GM12878 (cell line): ENCODE results near the gene NTM. TPM values are rescaled to one million over a fixed set of nuclear protein-coding genes. Genes with fewer than 3 reads are reported as not detected.

Experiments
- ATAC-seq: fragments of 200-7000 bp; cut with Tn5 transposase; 3 replicates; pipeline ENCODE4 v1.9.1; 2020; ENCODE audit warnings: mild to moderate bottlenecking, moderate library complexity
- BruUV-seq: library from RNA; stranded (reverse); fragments of 400-500 nt; replicated peaks from 2 replicates; lab custom pipeline; 2021; lab: Mats Ljungman, UMichigan
- CTCF ChIA-PET: fragments of 300-600 bp; sonication (Branson Sonifier 250); formaldehyde crosslinking; extraction: SDS; loops from one replicate; lab custom pipeline; 2021; ENCODE audit warnings: inconsistent platforms; lab: Yijun Ruan, JAX
- POLR2A ChIA-PET: fragments of 350-600 bp; formaldehyde crosslinking; extraction: SDS; loops from one replicate; lab custom pipeline; 2021; ENCODE audit warnings: inconsistent platforms; lab: Charles Lee
- RAD21 ChIA-PET: fragments of 300-600 bp; sonication (Branson Sonifier 250); formaldehyde crosslinking; loops from one replicate; lab custom pipeline; 2023; ENCODE audit warnings: antibody characterized with exemption; ENCODE audit not compliant: unreplicated experiment; lab: Charles Lee
- SMC1A ChIA-PET: fragments of 300-600 bp; sonication (Branson Sonifier 250); formaldehyde crosslinking; loops from one replicate; lab custom pipeline; 2023; ENCODE audit not compliant: unreplicated experiment, uncharacterized antibody; lab: Charles Lee
- DNase-seq: peaks from one replicate; pipeline ENCODE4 v3.0.0-alpha.2; 2011; ENCODE audit warnings: low read depth, low spot score
- FAIRE-seq: peaks from 3 replicates; lab custom pipeline; 2011; peaks lifted over from hg19 to GRCh38; lab: Jason Lieb, UNC
- H2AFZ ChIP-seq: 2 replicates; pipeline ENCODE4 v1.6.0; 2011; ENCODE audit warnings: low read depth, low read length, control low read depth; ENCODE audit not compliant: control insufficient read depth
- H3K27ac ChIP-seq: 2 replicates; pipeline ENCODE4 v1.5.1; 2011; ENCODE audit warnings: control low read depth; ENCODE audit not compliant: control insufficient read depth, insufficient read depth
- H3K27me3 ChIP-seq, 2 experiments: replicated peaks in 1 of 2; 2 replicates each; pipeline versions ENCODE4 v1.6.0 to v1.6.1; 2011; ENCODE audit warnings: low read length in 1 of 2; ENCODE audit not compliant: control insufficient read depth in 2 of 2, insufficient read depth in 2 of 2
- H3K36me3 ChIP-seq, 2 experiments: 2 replicates each; pipeline ENCODE4 v1.5.1; 2011; ENCODE audit warnings: low read length in 1 of 2; ENCODE audit not compliant: control insufficient read depth in 2 of 2, insufficient read depth in 2 of 2
- H3K4me1 ChIP-seq: 2 replicates; pipeline ENCODE4 v1.6.1; 2011; ENCODE audit warnings: mild to moderate bottlenecking, low read length, moderate library complexity, mixed read lengths; ENCODE audit not compliant: control insufficient read depth, insufficient read depth
- H3K4me2 ChIP-seq: 2 replicates; pipeline ENCODE4 v1.6.0; 2011; ENCODE audit warnings: control low read depth; ENCODE audit not compliant: control insufficient read depth, insufficient read depth
- H3K4me3 ChIP-seq: fragments of 200-600 bp; sonication (generic); 2 replicates; pipeline ENCODE4 v1.5.1; 2016
- H3K79me2 ChIP-seq: 2 replicates; pipeline ENCODE4 v1.6.0; 2011; ENCODE audit warnings: low read length; ENCODE audit not compliant: control insufficient read depth, insufficient read depth
- H3K9ac ChIP-seq: 2 replicates; pipeline ENCODE4 v1.8.0; 2011; ENCODE audit warnings: low read length, control low read depth, mixed read lengths; ENCODE audit not compliant: control insufficient read depth, insufficient read depth
- H3K9me3 ChIP-seq: replicated peaks from 3 replicates; pipeline ENCODE4 v1.5.1; 2011; ENCODE audit warnings: mild to moderate bottlenecking, low read length; ENCODE audit not compliant: control insufficient read depth, insufficient read depth
- H4K20me1 ChIP-seq: 2 replicates; pipeline ENCODE4 v1.6.0; 2011; ENCODE audit not compliant: control insufficient read depth, insufficient read depth
- CHD1 ChIP-seq: IDR thresholded peaks from 2 replicates; pipeline ENCODE4 v1.6.1; 2012; ENCODE audit warnings: low read depth, low read length, improper control_type of control experiment
- CHD2 ChIP-seq: IDR thresholded peaks from 2 replicates; pipeline ENCODE4 v1.6.1; 2011; ENCODE audit warnings: low read depth, low read length, improper control_type of control experiment, borderline replicate concordance
- CUX1 ChIP-seq: IDR thresholded peaks from 2 replicates; pipeline ENCODE4 v1.6.1; 2012; ENCODE audit warnings: improper control_type of control experiment, low read depth, low read length; ENCODE audit not compliant: insufficient replicate concordance
- MTA2 ChIP-seq: fragments of 450-650 bp; IDR thresholded peaks from 2 replicates; pipeline ENCODE4 v1.6.1; 2016; ENCODE audit warnings: low read depth, mild to moderate bottlenecking, moderate library complexity
- MXI1 ChIP-seq: fragments of 150-350 bp; IDR thresholded peaks from 2 replicates; pipeline ENCODE4 v1.6.1; 2011; ENCODE audit warnings: low read depth, mild to moderate bottlenecking, inconsistent platforms, low read length, improper control_type of control experiment
- NFYB ChIP-seq: IDR thresholded peaks from 2 replicates; pipeline ENCODE4 v1.6.1; 2011; ENCODE audit warnings: low read depth, mild to moderate bottlenecking, low read length, improper control_type of control experiment, moderate library complexity; ENCODE audit not compliant: insufficient read depth
- SMAD5 ChIP-seq: IDR thresholded peaks from 2 replicates; pipeline ENCODE4 v1.6.1; 2016; ENCODE audit warnings: antibody characterized with exemption, low read depth
- YBX1 ChIP-seq: fragments of 450-650 bp; IDR thresholded peaks from 2 replicates; pipeline ENCODE4 v1.6.1; 2016; ENCODE audit warnings: antibody characterized with exemption
- WGBS: methylation state at CpG from one replicate; pipeline ENCODE4 v1.1.6; 2016; ENCODE audit warnings: low lambda C conversion rate; ENCODE audit not compliant: insufficient replicate concordance, insufficient coverage; ENCODE audit errors: missing lambda C conversion rate; 5-methylcytosine and 5-hydroxymethylcytosine counted together
- in situ Hi-C: fragments of 300-500 bp; cut with MboI; formaldehyde crosslinking; loops from 9 replicates; pipeline ENCODE4 v1.14.3; 2018; ENCODE audit warnings: mixed read lengths
- intact Hi-C: fragments of 100-400 bp; cut with micrococcal nuclease; formaldehyde crosslinking; loops from one replicate; pipeline ENCODE4 v1.14.2; 2022; ENCODE audit not compliant: unreplicated experiment
- polyA plus RNA-seq, 11 experiments: library from polyadenylated mRNA; depleted of rRNA in 4 of 11; unstranded in 6 of 11; stranded (reverse) in 5 of 11; fragments of >200 nt; fragmentation: Nextera tagmentation in 4 of 11; fragmentation: Illumina TruSeq in 1 of 11; extraction: Ambion mirVana in 4 of 11; extraction: Trizol in 1 of 11; gene quantifications; 1 replicate in 1 of 11; 2 replicates in 10 of 11; pipeline versions ENCODE4 v1.2.1 to v1.2.3, GENCODE V29; 2011 to 2016; ENCODE audit warnings: inconsistent platforms in 2 of 11, missing spikeins in 2 of 11, low read depth in 1 of 11
- total RNA-seq, 4 experiments: library from RNA; depleted of rRNA in 3 of 4; stranded (reverse); fragments of >200 nt in 3 of 4; fragmentation: Illumina TruSeq in 1 of 4; extraction: Trizol in 1 of 4; gene quantifications; 2 replicates each; pipeline versions ENCODE4 v1.2.1 to v1.2.3, GENCODE V29; 2013 to 2021

NTM gene
- total and polyA plus RNA-seq, 10 of the 15 experiments (the other 5 are each of a cell fraction or from before 2014, with no cell fraction given) = not detected

- intact Hi-C loops (no loop called here), in situ Hi-C loops (no loop called here)
- no peaks in the 10 kb centered on the region for H3K36me3 ChIP-seq
- WGBS = 12% methylated on average over 6 of the region's 6 CpGs
- no peak overlapping the region for H3K27ac ChIP-seq
- H3K4me1 ChIP-seq = no peaks in the 10 kb centered on the region
- H3K9ac ChIP-seq = no peak overlapping the region
- FAIRE-seq (no peak), DNase-seq (no peak), ATAC-seq (no peak)
- SMC1A ChIA-PET = no interaction called here
- CTCF ChIA-PET = no interaction called here
- no peak overlapping the region for H3K4me2 ChIP-seq
- H3K27me3 ChIP-seq = no peaks in the 10 kb centered on the region; a peak in 1 of 4 replicates
- BruUV-seq = no TSS peak
- no peaks in the 10 kb centered on the region for H4K20me1 ChIP-seq
- no peak overlapping the region for H3K4me3 ChIP-seq
- no peaks in the 10 kb centered on the region for H3K9me3 ChIP-seq
- H3K79me2 ChIP-seq = no peaks in the 10 kb centered on the region
- POLR2A ChIA-PET = no interaction called here
- no peak overlapping the region for H2AFZ ChIP-seq
- TF ChIP-seq CHD2 = no peak
- no peak for TF ChIP-seq MXI1
- TF ChIP-seq MTA2 = no peak
- no peak for TF ChIP-seq CHD1
- RAD21 ChIA-PET = no interaction called here
Observed at GRCh38 chr11:131537748-131538147, 167.3 kb downstream of the NTM start.

- Histone ChIP-seq H3K27me3 (no peaks in the 10 kb centered on the region; a peak in 1 of 4 replicates), H3K4me1 (no peaks in the 10 kb centered on the region), H3K4me2 (no peak overlapping the region), H3K4me3 (no peak overlapping the region), H3K36me3 (no peaks in the 10 kb centered on the region), H2AFZ (no peak overlapping the region), H3K9me3 (no peaks in the 10 kb centered on the region), H3K79me2 (no peaks in the 10 kb centered on the region), H4K20me1 (no peaks in the 10 kb centered on the region), H3K27ac (no peak overlapping the region), H3K9ac (no peak overlapping the region)
- POLR2A ChIA-PET = interaction anchor here (0.6 kb wide), 1 partner anchor 11 kb away, joined by 3 read pairs; no protein-coding TSS in a partner anchor
- ATAC-seq (no peak), DNase-seq (no peak), FAIRE-seq (no peak)
- SMC1A ChIA-PET = interaction anchor here (0.6 kb wide), 1 partner anchor 369 kb away, joined by 3 read pairs; no protein-coding TSS in a partner anchor
- WGBS = 6% methylated on average over 6 of the region's 6 CpGs
- BruUV-seq = no TSS peak
- CTCF ChIA-PET = no interaction called here
- in situ Hi-C loops = no loop called here
- RAD21 ChIA-PET = no interaction called here
- intact Hi-C loops = no loop called here
- TF ChIP-seq SMAD5 = no peak
- TF ChIP-seq NFYB = no peak
- no peak for TF ChIP-seq CUX1
- no peak for TF ChIP-seq YBX1
Observed at GRCh38 chr11:131538322-131538721, 167.9 kb downstream of the NTM start.
